Body of pancreas (tissue), 4 donors: ENCODE results near the gene THUMPD1.

ENCODE experiments used
- CTCF ChIP-seq, 7 experiments: fragments of 450-650 bp in 4 of 7; fragments of 200-600 bp in 3 of 7; sonication (generic) in 3 of 7; IDR thresholded peaks; one replicate each; pipeline ENCODE4 v1.5.1; 2016 to 2019; ENCODE audit warnings: antibody characterized with exemption in 7 of 7
- POLR2A ChIP-seq, 3 donors: fragments of 450-650 bp; IDR thresholded peaks; one replicate each; pipeline ENCODE4 v1.6.1; 2016; ENCODE audit warnings: antibody characterized with exemption in 3 of 3, mild to moderate bottlenecking in 2 of 3

GRCh38 chr16:20735490-20735889, 6.1 kb downstream of the THUMPD1 start:
- TF ChIP-seq CTCF (IDR thresholded peaks at IDR 0.05): no peak
- no peak for TF ChIP-seq POLR2A (IDR thresholded peaks at IDR 0.05)
